ENCODE data around the gene ITGB6.

- TF ChIP-seq CTCF (IDR thresholded peaks at IDR 0.05): no peak
- TF ChIP-seq POLR2A (IDR thresholded peaks at IDR 0.05): no peak
Measured at GRCh38 chr2:160068906-160069305, 131.2 kb downstream of the ITGB6 start.

Measured in right lobe of liver (tissue), 4 donors.